CD4-positive, alpha-beta memory T cell (primary cell): ENCODE measurements around the gene SLC11A2. TPM values are rescaled to one million over a fixed set of nuclear protein-coding genes. Genes with fewer than 3 reads are reported as not detected.

Experiments
- CTCF ChIA-PET: fragments of 350-600 bp; sonication (Branson Sonifier 250); formaldehyde crosslinking; loops from one replicate; lab custom pipeline; 2021; ENCODE audit warnings: inconsistent platforms; ENCODE audit not compliant: partially characterized antibody; lab: Charles Lee
- POLR2A ChIA-PET: fragments of 350-600 bp; sonication (Branson Sonifier 250); formaldehyde crosslinking; loops from one replicate; lab custom pipeline; 2021; ENCODE audit not compliant: partially characterized antibody; lab: Charles Lee
- DNase-seq, 5 donors: peaks; one replicate each; pipeline versions ENCODE4 v3.0.0 to v3.0.0-alpha.2; 2020 to 2022; ENCODE audit warnings: mixed read lengths in 1 of 5
- H3K27ac ChIP-seq: one replicate; pipeline ENCODE4 v1.7.0; 2013; ENCODE audit warnings: low read depth, low read length
- H3K27me3 ChIP-seq: 2 replicates; pipeline ENCODE4 v1.7.0; 2013; ENCODE audit warnings: mild to moderate bottlenecking, low read length, moderate library complexity; ENCODE audit not compliant: insufficient read depth
- H3K36me3 ChIP-seq: 2 replicates; pipeline ENCODE4 v1.7.0; 2013; ENCODE audit warnings: mild to moderate bottlenecking, low read length, moderate library complexity; ENCODE audit not compliant: insufficient read depth
- H3K4me1 ChIP-seq: 2 replicates; pipeline ENCODE4 v1.7.0; 2013; ENCODE audit warnings: mild to moderate bottlenecking, low read length, moderate library complexity; ENCODE audit not compliant: insufficient read depth
- H3K4me3 ChIP-seq, 2 donors: one replicate each; pipeline ENCODE4 v1.7.0; 2013; ENCODE audit warnings: low read length in 2 of 2, mild to moderate bottlenecking in 1 of 2
- H3K9me3 ChIP-seq, 2 donors: one replicate each; pipeline ENCODE4 v1.7.0; 2013; ENCODE audit warnings: low read length in 2 of 2, control low read depth in 1 of 2; ENCODE audit not compliant: control insufficient read depth in 1 of 2
- H3K27ac Mint-ChIP-seq, 7 donors: one replicate each; pipeline ENCODE4 v1.8.0; 2020 to 2021; ENCODE audit warnings: mixed read lengths in 7 of 7, mild to moderate bottlenecking in 6 of 7, inconsistent platforms in 3 of 7, moderate library complexity in 3 of 7
- H3K27me3 Mint-ChIP-seq, 2 donors: one replicate each; pipeline ENCODE4 v1.8.0; 2020 to 2021; ENCODE audit warnings: mixed read lengths in 2 of 2
- H3K36me3 Mint-ChIP-seq, 2 donors: one replicate each; pipeline ENCODE4 v1.8.0; 2020 to 2021; ENCODE audit warnings: mixed read lengths in 2 of 2, inconsistent platforms in 1 of 2, mild to moderate bottlenecking in 1 of 2
- H3K4me1 Mint-ChIP-seq, 4 donors: one replicate each; pipeline ENCODE4 v1.8.0; 2020 to 2021; ENCODE audit warnings: mixed read lengths in 4 of 4, mild to moderate bottlenecking in 1 of 4
- H3K4me3 Mint-ChIP-seq, 8 donors: one replicate each; pipeline ENCODE4 v1.8.0; 2020 to 2021; ENCODE audit warnings: mixed read lengths in 8 of 8, mild to moderate bottlenecking in 7 of 8, moderate library complexity in 6 of 8, inconsistent platforms in 3 of 8
- H3K9me3 Mint-ChIP-seq, 8 donors: one replicate each; pipeline ENCODE4 v1.8.0; 2020 to 2021; ENCODE audit warnings: mixed read lengths in 8 of 8, mild to moderate bottlenecking in 5 of 8, inconsistent platforms in 3 of 8, moderate library complexity in 1 of 8
- intact Hi-C: fragments of 100-400 bp; cut with micrococcal nuclease; formaldehyde crosslinking; loops from one replicate; pipeline ENCODE4 v1.15.1; 2023
- polyA plus RNA-seq, 2 donors: library from polyadenylated mRNA; unstranded; fragments of 300-500 nt; fragmentation: Illumina TruSeq; gene quantifications; one replicate each; pipeline ENCODE4 v1.2.3, GENCODE V29; 2021
- total RNA-seq, 2 experiments: library from RNA; stranded (reverse); gene quantifications; one replicate each; pipeline ENCODE4 v1.2.3, GENCODE V29; 2021

The SLC11A2 gene
- total and polyA plus RNA-seq, 4 experiments from 2014 or later, result 7.4 to 62.7 (median 37.0) TPM

- DNase-seq, result peak in 3 of 5 donors; percentile 12 to 18 (median 12)
- no peaks in the 10 kb centered on the region for H3K27me3 Mint-ChIP-seq
- Histone ChIP-seq H3K27me3 (no peaks in the 10 kb centered on the region), H3K27ac (no peak overlapping the region), H3K9me3 (no peaks in the 10 kb centered on the region), H3K4me3 (no peak overlapping the region), H3K36me3 (no peaks in the 10 kb centered on the region), H3K4me1 (peaks cover 20% of the 10 kb centered on the region)
- H3K36me3 Mint-ChIP-seq, result peaks cover 0 to 2% of the 10 kb centered on the region in 2 donors
- peak overlapping the region in 3 of 7 donors; percentile 6 to 70 (median 30) for H3K27ac Mint-ChIP-seq
- CTCF ChIA-PET, result interaction anchor here (1.0 to 3.5 kb wide), 6 partner anchors 9 to 263 kb away, joined by 3 to 18 read pairs (median 4); partner anchors contain the start of gene LETMD1
- H3K4me3 Mint-ChIP-seq, result peak overlapping the region in 6 of 8 donors; percentile 26 to 67 (median 44)
- no peaks in the 10 kb centered on the region for H3K9me3 Mint-ChIP-seq
- intact Hi-C loops, result loop anchor here (1.0 kb wide), 2 partner anchors 203 to 263 kb away; no protein-coding TSS in a partner anchor
- POLR2A ChIA-PET, result interaction anchor here (0.9 to 5.0 kb wide), 4 partner anchors 18 to 264 kb away, joined by 3 to 31 read pairs (median 4); partner anchors contain the start of genes ATF1, CSRNP2 and POU6F1
- H3K4me1 Mint-ChIP-seq, result peaks cover 17 to 48% (median 34%) of the 10 kb centered on the region in 4 donors
These were observed 2.1 kb upstream of the SLC11A2 start for GRCh38 chr12:51028126-51028812.

GRCh38 chr12:51027342-51027835 lies 1.2 kb upstream of the SLC11A2 start:
- ChIA-PET CTCF (interaction anchor here (1.0 to 3.5 kb wide), 7 partner anchors 8 to 262 kb away, joined by 3 to 18 read pairs (median 7); no protein-coding TSS in a partner anchor), POLR2A (interaction anchor here (0.6 to 5.0 kb wide), 7 partner anchors 10 to 264 kb away, joined by 3 to 31 read pairs (median 4); partner anchors contain the start of genes ATF1, CSRNP2 and POU6F1)
- no peaks in the 10 kb centered on the region for H3K27me3 Mint-ChIP-seq
- H3K4me1 ChIP-seq, result peaks cover 27% of the 10 kb centered on the region
- H3K36me3 Mint-ChIP-seq, result peaks cover 0 to 2% of the 10 kb centered on the region in 2 donors
- no peaks in the 10 kb centered on the region for H3K9me3 ChIP-seq
- H3K4me3 Mint-ChIP-seq, result peak overlapping the region; percentile 18 to 83 (median 72)
- H3K4me3 ChIP-seq, result no peak overlapping the region
- no peak for DNase-seq
- peaks cover 19 to 54% (median 38%) of the 10 kb centered on the region in 4 donors for H3K4me1 Mint-ChIP-seq
- H3K27ac Mint-ChIP-seq, result peak overlapping the region in 6 of 7 donors; percentile 49 to 87 (median 69)
- no peaks in the 10 kb centered on the region for H3K27me3 ChIP-seq
- peaks cover 0 to 2% (median 0%) of the 10 kb centered on the region in 8 donors for H3K9me3 Mint-ChIP-seq
- intact Hi-C loops, result no loop called here
- no peak overlapping the region for H3K27ac ChIP-seq
- H3K36me3 ChIP-seq, result no peaks in the 10 kb centered on the region

- no peaks in the 10 kb centered on the region for H3K27me3 ChIP-seq
- Mint-ChIP-seq H3K27me3 (no peaks in the 10 kb centered on the region), H3K4me3 (peak overlapping the region; percentile 97 to 100 (median 98)), H3K4me1 (peaks cover 30 to 74% (median 52%) of the 10 kb centered on the region in 4 donors), H3K9me3 (peaks cover 0 to 2% (median 0%) of the 10 kb centered on the region in 8 donors), H3K27ac (peak overlapping the region; percentile 95 to 99 (median 98)), H3K36me3 (peaks cover 0 to 2% of the 10 kb centered on the region in 2 donors)
- ChIA-PET POLR2A (interaction anchor here (0.6 to 5.0 kb wide), 10 partner anchors 17 to 612 kb away, joined by 3 to 32 read pairs (median 12); partner anchors contain the start of genes ATF1, CSRNP2, DAZAP2 and LETMD1), CTCF (interaction anchor here (1.1 to 3.5 kb wide), 7 partner anchors 9 to 56 kb away, joined by 3 to 18 read pairs (median 4); no protein-coding TSS in a partner anchor)
- H3K27ac ChIP-seq, result peak overlapping the region; percentile 83
- H3K4me3 ChIP-seq, result peak overlapping the region; percentile 78 to 89
- no peaks in the 10 kb centered on the region for H3K36me3 ChIP-seq
- no peak for DNase-seq
- H3K4me1 ChIP-seq, result peaks cover 47% of the 10 kb centered on the region
- no peaks in the 10 kb centered on the region for H3K9me3 ChIP-seq
- intact Hi-C loops, result no loop called here
These were observed 797 bp downstream of the SLC11A2 start for GRCh38 chr12:51025338-51025835.

- H3K27me3 Mint-ChIP-seq, result no peaks in the 10 kb centered on the region
- peaks cover 32 to 79% (median 57%) of the 10 kb centered on the region in 4 donors for H3K4me1 Mint-ChIP-seq
- Histone ChIP-seq H3K27ac (peak overlapping the region; percentile 83), H3K36me3 (no peaks in the 10 kb centered on the region), H3K4me3 (peak overlapping the region; percentile 78 to 89), H3K4me1 (peaks cover 51% of the 10 kb centered on the region), H3K27me3 (no peaks in the 10 kb centered on the region), H3K9me3 (no peaks in the 10 kb centered on the region)
- H3K9me3 Mint-ChIP-seq, result peaks cover 0 to 2% (median 0%) of the 10 kb centered on the region in 8 donors
- ChIA-PET CTCF (interaction anchor here (0.7 kb wide), 1 partner anchor 260 kb away, joined by 3 read pairs; the partner anchor contains the start of gene ATF1), POLR2A (interaction anchor here (0.7 to 5.0 kb wide), 3 partner anchors 15 to 260 kb away, joined by 3 to 31 read pairs (median 20); partner anchors contain the start of genes ATF1 and DAZAP2)
- intact Hi-C loops, result no loop called here
- H3K36me3 Mint-ChIP-seq, result peaks cover 0 to 2% of the 10 kb centered on the region in 2 donors
- peak overlapping the region; percentile 97 to 100 (median 98) for H3K4me3 Mint-ChIP-seq
- DNase-seq, result peak in 1 of 5 donors; percentile 4
- peak overlapping the region; percentile 95 to 99 (median 98) for H3K27ac Mint-ChIP-seq
These were observed 2.4 kb downstream of the SLC11A2 start for GRCh38 chr12:51023625-51024382.

- Mint-ChIP-seq H3K4me3 (peak overlapping the region in 3 of 8 donors; percentile 57 to 69 (median 68)), H3K9me3 (peaks cover 0 to 2% (median 0%) of the 10 kb centered on the region in 8 donors), H3K27me3 (no peaks in the 10 kb centered on the region), H3K27ac (peak overlapping the region in 6 of 7 donors; percentile 38 to 81 (median 70)), H3K4me1 (peaks cover 35 to 71% (median 49%) of the 10 kb centered on the region in 4 donors), H3K36me3 (peaks cover 0 to 2% of the 10 kb centered on the region in 2 donors)
- H3K36me3 ChIP-seq, result no peaks in the 10 kb centered on the region
- intact Hi-C loops, result no loop called here
- H3K9me3 ChIP-seq, result no peaks in the 10 kb centered on the region
- H3K27me3 ChIP-seq, result no peaks in the 10 kb centered on the region
- ChIA-PET CTCF (interaction anchor here (1.0 to 1.2 kb wide), 2 partner anchors 27 to 34 kb away, joined by 3 read pairs; no protein-coding TSS in a partner anchor), POLR2A (interaction anchor here (0.6 to 0.7 kb wide), 2 partner anchors 8 to 320 kb away, joined by 3 to 6 read pairs; no protein-coding TSS in a partner anchor)
- no peak overlapping the region for H3K4me3 ChIP-seq
- H3K27ac ChIP-seq, result no peak overlapping the region
- DNase-seq, result no peak
- H3K4me1 ChIP-seq, result peaks cover 50% of the 10 kb centered on the region
These were observed 4.5 kb downstream of the SLC11A2 start for GRCh38 chr12:51021694-51022093.

- Mint-ChIP-seq H3K4me1 (peaks cover 35 to 61% (median 46%) of the 10 kb centered on the region in 4 donors), H3K9me3 (peaks cover 0 to 2% (median 0%) of the 10 kb centered on the region in 8 donors), H3K27me3 (no peaks in the 10 kb centered on the region), H3K36me3 (no peaks in the 10 kb centered on the region), H3K27ac (peak overlapping the region in 2 of 7 donors; percentile 42 to 59), H3K4me3 (peak overlapping the region in 3 of 8 donors; percentile 8 to 36 (median 32))
- ChIA-PET CTCF (no interaction called here), POLR2A (interaction anchor here (1.2 kb wide), 2 partner anchors 9 to 16 kb away, joined by 3 read pairs; no protein-coding TSS in a partner anchor)
- no peaks in the 10 kb centered on the region for H3K36me3 ChIP-seq
- no peaks in the 10 kb centered on the region for H3K27me3 ChIP-seq
- DNase-seq, result no peak
- intact Hi-C loops, result no loop called here
- H3K9me3 ChIP-seq, result no peaks in the 10 kb centered on the region
- no peak overlapping the region for H3K27ac ChIP-seq
- H3K4me1 ChIP-seq, result peaks cover 47% of the 10 kb centered on the region
- no peak overlapping the region for H3K4me3 ChIP-seq
These were observed 5.6 kb downstream of the SLC11A2 start for GRCh38 chr12:51020448-51021182.
